Uterus (tissue), 2 donors: ENCODE results near the gene TH.

Experiments
- POLR2A ChIP-seq, 2 donors: fragments of 450-650 bp; IDR thresholded peaks; one replicate each; pipeline ENCODE4 v1.6.1; 2016; ENCODE audit warnings: antibody characterized with exemption in 2 of 2, mild to moderate bottlenecking in 1 of 2, moderate library complexity in 1 of 2
- TF ChIP-seq, protein P1 (sequence below), 4 experiments: fragments of 200-600 bp in 2 of 4; fragments of 450-650 bp in 2 of 4; sonication (generic) in 2 of 4; IDR thresholded peaks; one replicate each; pipeline ENCODE4 v1.5.1; 2016 to 2019; ENCODE audit warnings: antibody characterized with exemption in 4 of 4, mild to moderate bottlenecking in 2 of 4, moderate library complexity in 1 of 4

DNA sequence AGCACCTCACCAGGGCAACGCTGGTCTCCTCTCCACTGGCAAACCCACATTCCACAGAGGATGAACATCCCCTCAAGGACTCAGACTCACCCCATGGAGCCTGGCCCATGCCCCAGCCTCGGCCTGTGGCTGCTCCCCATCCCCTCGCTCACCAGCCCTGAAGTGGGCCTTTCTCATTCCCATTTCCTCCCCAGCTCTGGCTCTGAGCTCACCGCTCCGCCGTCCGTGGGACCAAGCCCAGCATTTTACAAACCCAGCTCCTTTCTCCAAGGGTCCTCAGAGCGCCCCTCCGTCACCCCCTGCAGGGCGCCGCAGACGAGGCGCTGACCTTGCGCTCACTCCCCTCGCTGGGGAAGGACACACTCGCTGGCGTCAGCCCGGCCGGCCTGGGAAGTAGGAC lies 25.6 kb downstream of the TH start:
- TF ChIP-seq, protein P1, sequence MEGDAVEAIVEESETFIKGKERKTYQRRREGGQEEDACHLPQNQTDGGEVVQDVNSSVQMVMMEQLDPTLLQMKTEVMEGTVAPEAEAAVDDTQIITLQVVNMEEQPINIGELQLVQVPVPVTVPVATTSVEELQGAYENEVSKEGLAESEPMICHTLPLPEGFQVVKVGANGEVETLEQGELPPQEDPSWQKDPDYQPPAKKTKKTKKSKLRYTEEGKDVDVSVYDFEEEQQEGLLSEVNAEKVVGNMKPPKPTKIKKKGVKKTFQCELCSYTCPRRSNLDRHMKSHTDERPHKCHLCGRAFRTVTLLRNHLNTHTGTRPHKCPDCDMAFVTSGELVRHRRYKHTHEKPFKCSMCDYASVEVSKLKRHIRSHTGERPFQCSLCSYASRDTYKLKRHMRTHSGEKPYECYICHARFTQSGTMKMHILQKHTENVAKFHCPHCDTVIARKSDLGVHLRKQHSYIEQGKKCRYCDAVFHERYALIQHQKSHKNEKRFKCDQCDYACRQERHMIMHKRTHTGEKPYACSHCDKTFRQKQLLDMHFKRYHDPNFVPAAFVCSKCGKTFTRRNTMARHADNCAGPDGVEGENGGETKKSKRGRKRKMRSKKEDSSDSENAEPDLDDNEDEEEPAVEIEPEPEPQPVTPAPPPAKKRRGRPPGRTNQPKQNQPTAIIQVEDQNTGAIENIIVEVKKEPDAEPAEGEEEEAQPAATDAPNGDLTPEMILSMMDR (IDR thresholded peaks at IDR 0.05), result no peak
- TF ChIP-seq POLR2A (IDR thresholded peaks at IDR 0.05), result no peak
